Urinary bladder (tissue), 4 donors: ENCODE measurements around the gene CCHCR1. TPM values are rescaled to one million over a fixed set of nuclear protein-coding genes. Genes with fewer than 3 reads are reported as not detected.
A peak's percentile ranks its signal among the peaks of the same experiment; 100 is the strongest.

Source experiments
- DNase-seq: peaks from one replicate; pipeline ENCODE4 v3.0.0-alpha.2; 2015; ENCODE audit errors: extremely low spot score
- H3K27ac ChIP-seq: one replicate; pipeline ENCODE4 v1.5.1; 2013; ENCODE audit warnings: low read depth, mild to moderate bottlenecking, moderate library complexity
- H3K36me3 ChIP-seq: one replicate; pipeline ENCODE4 v1.6.1; 2013; ENCODE audit warnings: mild to moderate bottlenecking, moderate library complexity; ENCODE audit not compliant: insufficient read depth
- H3K4me1 ChIP-seq: one replicate; pipeline ENCODE4 v1.6.1; 2013; ENCODE audit warnings: mild to moderate bottlenecking, moderate library complexity; ENCODE audit not compliant: insufficient read depth
- H3K4me3 ChIP-seq: one replicate; pipeline ENCODE4 v1.5.1; 2013; ENCODE audit warnings: low read depth, low read length
- WGBS: extraction: QIAGEN DNeasy Blood & Tissue Kit; methylation state at CpG from one replicate; pipeline ENCODE4 v1.1.7; 2013; 5-methylcytosine and 5-hydroxymethylcytosine counted together
- polyA plus RNA-seq: library from polyadenylated mRNA; stranded (reverse); fragments of 200-250 nt; gene quantifications from one replicate; pipeline ENCODE4 v1.2.3, GENCODE V29; 2013
- total RNA-seq: library from RNA; depleted of rRNA; stranded (reverse); fragments of >200 nt; gene quantifications from one replicate; pipeline ENCODE4 v1.2.3, GENCODE V29; 2014
- donor health status: healthy with polysubstance abuse.
- donor health status: healthy.

Gene CCHCR1
- total and polyA plus RNA-seq, 2 donors = 16.0 to 18.2 TPM

GRCh38 chr6:31162463-31163165 lies 5.0 kb upstream of the CCHCR1 start:
- H3K36me3 ChIP-seq = peaks cover 3% of the 10 kb centered on the region
- no peak overlapping the region for H3K27ac ChIP-seq
- no peak overlapping the region for H3K4me3 ChIP-seq
- WGBS = 89% methylated on average over 13 of the region's 13 CpGs
- DNase-seq = no peak
- no peaks in the 10 kb centered on the region for H3K4me1 ChIP-seq

GRCh38 chr6:31161216-31162126 lies 3.9 kb upstream of the CCHCR1 start:
- Histone ChIP-seq H3K36me3 (peaks cover 3% of the 10 kb centered on the region), H3K4me1 (no peaks in the 10 kb centered on the region), H3K27ac (no peak overlapping the region), H3K4me3 (no peak overlapping the region)
- WGBS = 91% methylated on average over 19 of the region's 19 CpGs
- no peak for DNase-seq

DNA sequence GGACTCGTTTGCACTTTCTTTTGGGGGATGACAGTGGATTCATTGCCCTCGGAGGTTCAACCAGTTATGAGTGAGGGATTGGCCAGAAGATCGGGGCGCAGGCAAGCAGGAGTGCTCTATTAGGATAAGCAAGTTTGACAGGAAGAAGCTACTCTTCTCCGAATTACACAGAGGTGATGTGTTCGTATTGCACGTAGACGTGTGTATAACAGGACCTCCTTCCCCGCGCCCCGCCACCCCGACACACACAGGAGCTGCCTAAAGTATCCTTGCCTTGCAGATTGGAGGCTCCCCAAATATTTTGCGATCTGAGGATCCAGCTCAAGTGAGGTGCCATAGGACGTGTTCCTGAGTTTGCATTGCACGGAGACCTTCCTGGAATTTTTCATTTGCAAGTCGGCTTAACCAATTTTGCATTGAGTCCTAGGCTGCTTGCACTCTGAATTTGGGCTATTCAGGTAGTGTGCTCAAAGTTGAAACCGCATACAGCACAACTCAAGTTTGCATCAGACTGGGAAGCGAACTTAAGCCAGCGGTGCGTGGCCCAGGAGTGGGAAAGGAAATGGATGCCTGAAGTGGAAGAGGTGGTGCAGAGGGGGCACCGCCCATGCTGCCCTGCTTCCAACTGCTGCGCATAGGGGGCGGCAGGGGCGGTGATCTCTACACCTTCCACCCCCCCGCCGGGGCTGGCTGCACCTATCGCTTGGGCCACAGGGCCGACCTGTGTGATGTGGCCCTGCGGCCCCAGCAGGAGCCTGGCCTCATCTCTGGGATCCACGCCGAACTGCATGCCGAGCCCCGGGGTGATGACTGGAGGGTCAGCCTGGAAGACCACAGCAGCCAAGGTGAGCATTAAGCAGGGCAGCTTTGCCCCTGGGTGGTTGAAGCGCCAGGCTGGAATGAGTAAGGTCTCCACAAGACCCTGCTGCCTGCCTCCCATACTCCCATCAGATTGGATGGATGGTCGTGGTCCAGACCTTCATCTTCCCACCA lies 1.6 kb upstream of the CCHCR1 start:
- 12% methylated on average over 35 of the region's 35 CpGs for WGBS
- peak overlapping the region; percentile 53 for H3K4me3 ChIP-seq
- H3K36me3 ChIP-seq = peaks cover 3% of the 10 kb centered on the region
- H3K4me1 ChIP-seq = no peaks in the 10 kb centered on the region
- no peak overlapping the region for H3K27ac ChIP-seq
- DNase-seq = no peak

DNA sequence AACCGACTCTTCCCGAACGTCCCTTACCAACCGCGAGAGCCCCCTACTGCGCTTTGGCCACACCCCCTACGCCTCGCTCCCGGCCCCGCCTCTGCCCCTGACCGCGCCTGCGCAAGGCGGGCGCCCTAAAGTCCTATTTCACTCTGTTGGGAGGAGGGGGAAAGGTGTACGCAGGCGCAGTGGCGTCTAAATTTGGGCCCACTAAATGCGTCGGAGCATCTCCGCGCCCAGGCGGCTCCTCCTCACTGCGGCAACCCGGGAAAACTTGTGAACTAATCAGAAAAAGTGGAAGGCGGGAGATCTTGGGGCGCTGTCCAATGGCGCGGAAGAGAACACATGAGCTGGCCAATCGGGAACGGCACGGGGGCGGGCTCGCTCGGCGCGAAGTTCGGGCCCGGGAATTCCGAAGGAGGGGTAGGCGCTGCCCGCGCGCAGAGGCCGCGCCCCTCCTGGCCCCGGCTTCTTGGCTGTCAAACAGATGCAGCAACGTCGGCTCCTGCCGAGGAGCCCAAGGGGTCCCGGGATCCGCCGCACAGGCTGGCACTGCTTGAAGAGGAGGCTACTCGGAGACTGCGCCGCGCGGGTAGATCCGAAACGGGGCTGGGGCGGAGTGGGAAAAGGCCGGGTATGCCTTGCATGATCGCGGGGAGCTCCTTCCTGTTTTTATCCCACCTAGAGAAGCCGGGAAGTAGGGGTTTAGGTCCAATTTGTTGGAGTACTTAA lies 699 bp upstream of the CCHCR1 start, which contains the start of gene TCF19:
TSS of gene TCF19 (plus strand) at position 450 of the 723 bp plus-strand sequence. CDS start 881 bp downstream, outside the sequence.
- peak; percentile 99 for DNase-seq
- Histone ChIP-seq H3K4me1 (no peaks in the 10 kb centered on the region), H3K27ac (peak within 1 kb of the TSS; percentile 35), H3K4me3 (peak within 1 kb of the TSS; percentile 53), H3K36me3 (peaks cover 3% of the 10 kb centered on the region)
- under 1% methylated on average over 65 of the region's 65 CpGs for WGBS

DNA sequence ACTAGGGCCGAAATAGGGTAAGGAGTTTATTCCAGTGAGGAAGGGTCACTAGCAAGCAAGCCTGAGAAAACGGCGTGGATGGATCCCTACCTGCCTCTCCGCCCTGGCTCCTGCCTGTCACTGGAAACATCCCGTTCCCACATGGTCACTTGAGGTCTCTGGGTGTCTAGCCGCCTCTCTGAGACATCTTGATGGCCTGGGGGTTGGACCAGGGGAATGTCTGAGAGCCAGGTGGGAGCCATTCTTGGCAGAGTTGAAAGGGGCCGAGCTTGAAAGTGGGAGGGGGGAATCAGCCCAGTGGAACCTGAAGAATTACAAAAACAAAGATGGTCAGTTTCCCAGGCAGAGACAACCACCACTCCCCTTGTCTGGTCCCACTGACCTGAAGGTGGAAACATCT lies 961 bp downstream of the CCHCR1 start:
- H3K4me3 ChIP-seq = no peak overlapping the region
- 90% methylated on average over 7 of the region's 7 CpGs for WGBS

GRCh38 chr6:31154436-31154835 lies 3.2 kb downstream of the CCHCR1 start:
- Histone ChIP-seq H3K4me3 (no peak overlapping the region), H3K36me3 (no peaks in the 10 kb centered on the region), H3K4me1 (no peaks in the 10 kb centered on the region), H3K27ac (no peak overlapping the region)
- DNase-seq = no peak
- 87% methylated on average over 15 of the region's 15 CpGs for WGBS

More for the DNA sequence above, 961 bp downstream of the CCHCR1 start:
- DNase-seq = no peak
- H3K4me1 ChIP-seq = no peaks in the 10 kb centered on the region
- peaks cover 2% of the 10 kb centered on the region for H3K36me3 ChIP-seq
- no peak overlapping the region for H3K27ac ChIP-seq

DNA sequence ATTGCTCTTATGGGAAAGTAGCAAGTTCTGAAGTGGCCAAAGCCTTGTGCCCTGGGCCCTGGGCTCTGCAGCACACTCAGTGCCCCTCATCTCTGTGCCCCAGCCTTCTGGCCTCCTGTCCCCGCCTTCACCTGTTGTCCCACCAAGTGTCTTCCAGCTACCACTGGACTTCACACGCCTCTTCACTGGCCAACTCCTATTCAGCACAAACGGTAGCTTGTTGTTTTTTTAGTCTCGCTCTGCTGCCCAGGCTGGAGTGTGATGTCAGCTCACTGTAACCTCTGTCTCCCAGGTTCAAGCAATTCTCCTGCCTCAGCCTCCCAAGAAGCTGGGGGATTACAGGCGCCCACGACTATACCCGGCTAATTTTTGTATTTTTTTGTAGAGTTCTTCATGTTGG lies 4.8 kb downstream of the CCHCR1 start:
- WGBS = 94% methylated on average over 7 of the region's 7 CpGs
- no peak for DNase-seq
- no peaks in the 10 kb centered on the region for H3K4me1 ChIP-seq
- no peak overlapping the region for H3K4me3 ChIP-seq
- no peak overlapping the region for H3K27ac ChIP-seq
- H3K36me3 ChIP-seq = no peaks in the 10 kb centered on the region

DNA sequence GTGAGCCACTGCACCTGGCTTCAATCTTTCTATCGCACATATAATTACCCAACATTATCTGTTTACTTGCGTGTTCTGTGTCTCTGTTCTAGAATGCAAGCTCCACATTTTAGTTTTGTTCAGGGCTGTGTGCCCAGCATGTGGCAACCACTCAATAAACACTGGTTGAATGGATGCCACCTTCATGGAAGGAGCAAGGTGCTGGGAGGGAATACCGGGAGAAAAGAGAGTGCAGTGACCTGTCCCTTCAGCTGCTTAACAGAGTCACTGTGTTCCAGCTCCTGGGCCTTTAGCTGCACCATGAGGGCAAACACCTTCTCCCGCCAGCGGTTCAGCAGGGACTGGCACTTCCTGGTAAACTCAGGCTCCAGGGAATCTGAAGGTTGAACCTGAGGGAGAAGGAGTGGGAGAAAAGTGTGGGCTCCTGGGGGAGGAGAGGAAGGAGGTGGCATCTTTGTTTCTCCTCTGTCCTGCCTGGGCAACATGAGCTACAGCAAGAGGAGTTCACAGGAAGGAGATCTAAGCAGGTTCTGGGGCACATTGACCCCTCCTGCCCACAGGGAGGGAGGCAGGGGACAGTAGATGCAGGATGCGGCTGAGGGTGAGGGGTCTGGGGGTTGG lies 7.7 kb downstream of the CCHCR1 start:
- Histone ChIP-seq H3K27ac (no peak overlapping the region), H3K36me3 (no peaks in the 10 kb centered on the region), H3K4me1 (no peaks in the 10 kb centered on the region), H3K4me3 (no peak overlapping the region)
- 97% methylated on average over 6 of the region's 6 CpGs for WGBS
- DNase-seq = no peak

DNA sequence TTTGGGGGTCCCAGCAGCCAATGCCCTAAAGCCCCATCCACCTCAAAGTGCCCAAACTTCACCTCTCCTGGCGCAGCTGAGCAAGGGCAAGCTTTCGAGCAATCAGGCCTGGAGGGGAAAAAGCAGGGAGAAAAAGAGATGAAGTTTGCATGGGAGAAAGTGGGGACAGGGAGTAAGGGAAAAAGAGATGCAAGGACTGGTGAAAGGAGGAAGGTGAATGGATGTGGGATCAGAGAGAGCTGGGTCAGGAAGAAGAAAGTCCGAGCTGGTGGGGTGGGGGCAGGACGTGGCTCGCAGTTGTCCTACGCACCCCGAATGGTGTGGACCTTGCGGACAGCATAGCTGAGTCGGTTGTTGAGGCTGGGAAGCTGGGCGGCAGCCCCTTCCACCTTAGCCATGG lies 12.2 kb downstream of the CCHCR1 start:
- H3K36me3 ChIP-seq = no peaks in the 10 kb centered on the region
- H3K4me1 ChIP-seq = no peaks in the 10 kb centered on the region
- WGBS = over 99% methylated on average over 10 of the region's 10 CpGs
- DNase-seq = no peak
- no peak overlapping the region for H3K27ac ChIP-seq
- H3K4me3 ChIP-seq = no peak overlapping the region

GRCh38 chr6:31144970-31145340 lies 12.6 kb downstream of the CCHCR1 start:
- H3K27ac ChIP-seq = no peak overlapping the region
- H3K4me1 ChIP-seq = no peaks in the 10 kb centered on the region
- DNase-seq = no peak
- no peak overlapping the region for H3K4me3 ChIP-seq
- 77% methylated on average over 11 of the region's 11 CpGs for WGBS
- H3K36me3 ChIP-seq = no peaks in the 10 kb centered on the region

- 90% methylated on average over 18 of the region's 18 CpGs for WGBS
- H3K4me3 ChIP-seq = no peak overlapping the region
- H3K4me1 ChIP-seq = no peaks in the 10 kb centered on the region
- no peak for DNase-seq
- no peak overlapping the region for H3K27ac ChIP-seq
- H3K36me3 ChIP-seq = no peaks in the 10 kb centered on the region
Observed at GRCh38 chr6:31144296-31144969, 13.2 kb downstream of the CCHCR1 start.

GRCh38 chr6:31143148-31143547 lies 14.5 kb downstream of the CCHCR1 start:
- H3K27ac ChIP-seq = no peak overlapping the region
- no peak for DNase-seq

More at GRCh38 chr6:31143148-31143547, 14.5 kb downstream of the CCHCR1 start:
- Histone ChIP-seq H3K4me1 (no peaks in the 10 kb centered on the region), H3K36me3 (no peaks in the 10 kb centered on the region), H3K4me3 (no peak overlapping the region)
- 30% methylated on average over 11 of the region's 11 CpGs for WGBS
